HEK293 (cell line): ENCODE results near the gene MICALL1.

Experiments used
- CTCF ChIA-PET: fragments of 350-600 bp; formaldehyde crosslinking; extraction: SDS; loops from one replicate; lab custom pipeline; 2021; ENCODE audit warnings: antibody characterized with exemption; lab: Yijun Ruan, JAX
- POLR2A ChIA-PET: fragments of 300-600 bp; formaldehyde crosslinking; extraction: SDS; loops from one replicate; lab custom pipeline; 2020; ENCODE audit warnings: antibody characterized with exemption, inconsistent platforms; lab: Yijun Ruan, JAX
- H3K27ac ChIP-seq: fragments of 200-500 bp; sonication (Bioruptor generic); 2 replicates; pipeline ENCODE4 v1.5.1; 2014; ENCODE audit warnings: low read depth, low read length, control low read depth, inconsistent platforms; ENCODE audit errors: extremely low read depth
- H3K36me3 ChIP-seq, 2 experiments: fragments of 200-500 bp in 1 of 2; sonication (Bioruptor generic) in 1 of 2; 1 replicate in 1 of 2; 2 replicates in 1 of 2; pipeline ENCODE4 v1.5.1; 2014 to 2017; ENCODE audit warnings: inconsistent platforms in 2 of 2, low read length in 2 of 2; ENCODE audit not compliant: control insufficient read depth in 2 of 2, insufficient read depth in 1 of 2
- H3K4me1 ChIP-seq: fragments of 200-500 bp; sonication (Bioruptor generic); 2 replicates; pipeline ENCODE4 v1.5.1; 2014; ENCODE audit warnings: mild to moderate bottlenecking, low read length, inconsistent platforms; ENCODE audit not compliant: control insufficient read depth, insufficient read depth
- H3K4me3 ChIP-seq: 2 replicates; pipeline ENCODE4 v1.5.1; 2011; ENCODE audit warnings: low read depth, mild to moderate bottlenecking, control low read depth, low read length, moderate library complexity
- H3K9me3 ChIP-seq: fragments of 200-500 bp; sonication (Bioruptor generic); 2 replicates; pipeline ENCODE4 v1.5.1; 2014; ENCODE audit warnings: low read depth, low read length, inconsistent platforms; ENCODE audit not compliant: control insufficient read depth, insufficient read depth
- BCL11B ChIP-seq: fragments of 450-650 bp; formaldehyde crosslinking; IDR thresholded peaks from 2 replicates; pipeline ENCODE4 v1.5.1; 2016; ENCODE audit warnings: low read depth, missing biosample characterization, missing genetic modification characterization
- ELK4 ChIP-seq: IDR thresholded peaks from 2 replicates; pipeline ENCODE4 v1.6.1; 2011; ENCODE audit warnings: mild to moderate bottlenecking, low read depth, low read length, borderline replicate concordance
- FEZF1 ChIP-seq: fragments of 450-650 bp; formaldehyde crosslinking; IDR thresholded peaks from 2 replicates; pipeline ENCODE4 v1.5.1; 2016; ENCODE audit warnings: missing biosample characterization, missing genetic modification characterization
- GLIS2 ChIP-seq: fragments of 450-650 bp; formaldehyde crosslinking; IDR thresholded peaks from 2 replicates; pipeline ENCODE4 v1.5.1; 2016; ENCODE audit warnings: missing biosample characterization, missing genetic modification characterization
- PRDM1 ChIP-seq: fragments of 450-650 bp; formaldehyde crosslinking; IDR thresholded peaks from 2 replicates; pipeline ENCODE4; 2016; ENCODE audit warnings: missing biosample characterization, missing genetic modification characterization
- TCF7L2 ChIP-seq: IDR thresholded peaks from 2 replicates; pipeline ENCODE4 v1.6.1; 2011; ENCODE audit warnings: low read depth, mild to moderate bottlenecking, inconsistent platforms, low read length, moderate library complexity, borderline replicate concordance
- ZBTB11 ChIP-seq: fragments of 450-650 bp; formaldehyde crosslinking; conservative IDR thresholded peaks from 2 replicates; pipeline ENCODE4 v1.5.1; 2016; ENCODE audit warnings: low read depth, missing biosample characterization, missing genetic modification characterization
- ZBTB17 ChIP-seq: fragments of 450-650 bp; formaldehyde crosslinking; IDR thresholded peaks from 2 replicates; pipeline ENCODE4 v1.5.1; 2016; ENCODE audit warnings: missing biosample characterization, missing genetic modification characterization
- ZBTB44 ChIP-seq: fragments of 450-650 bp; IDR thresholded peaks from 2 replicates; pipeline ENCODE4 v1.5.1; 2018; ENCODE audit warnings: missing biosample characterization, mild to moderate bottlenecking, missing genetic modification characterization
- ZEB2 ChIP-seq: fragments of 450-650 bp; formaldehyde crosslinking; IDR thresholded peaks from 2 replicates; pipeline ENCODE4 v1.5.1; 2016; ENCODE audit warnings: missing biosample characterization, missing genetic modification characterization
- ZFP37 ChIP-seq: fragments of 450-650 bp; formaldehyde crosslinking; IDR thresholded peaks from 2 replicates; pipeline ENCODE4 v1.5.1; 2016; ENCODE audit warnings: missing biosample characterization, missing genetic modification characterization
- ZIC2 ChIP-seq: fragments of 450-650 bp; formaldehyde crosslinking; IDR thresholded peaks from 2 replicates; pipeline ENCODE4 v1.5.1; 2016; ENCODE audit warnings: missing biosample characterization, missing genetic modification characterization
- ZNF140 ChIP-seq: fragments of 450-650 bp; formaldehyde crosslinking; IDR thresholded peaks from 2 replicates; pipeline ENCODE4 v1.5.1; 2016; ENCODE audit warnings: missing biosample characterization, missing genetic modification characterization
- ZNF169 ChIP-seq: fragments of 450-650 bp; formaldehyde crosslinking; IDR thresholded peaks from 2 replicates; pipeline ENCODE4 v1.5.1; 2016; ENCODE audit warnings: missing biosample characterization, missing genetic modification characterization
- ZNF211 ChIP-seq: fragments of 450-650 bp; formaldehyde crosslinking; IDR thresholded peaks from 2 replicates; pipeline ENCODE4 v1.5.1; 2016; ENCODE audit warnings: low read depth, missing biosample characterization, missing genetic modification characterization
- ZNF513 ChIP-seq: fragments of 450-650 bp; IDR thresholded peaks from 2 replicates; pipeline ENCODE4 v1.5.1; 2018; ENCODE audit warnings: missing biosample characterization, missing genetic modification characterization
- ZNF521 ChIP-seq: fragments of 450-650 bp; formaldehyde crosslinking; IDR thresholded peaks from 2 replicates; pipeline ENCODE4 v1.5.1; 2017; ENCODE audit warnings: missing biosample characterization, mild to moderate bottlenecking, missing genetic modification characterization
- ZSCAN4 ChIP-seq: fragments of 450-650 bp; formaldehyde crosslinking; IDR thresholded peaks from 2 replicates; pipeline ENCODE4 v1.5.1; 2017; ENCODE audit warnings: missing biosample characterization, missing genetic modification characterization
- TF ChIP-seq, protein P1 (sequence below): fragments of 450-650 bp; formaldehyde crosslinking; IDR thresholded peaks from 2 replicates; pipeline ENCODE4 v1.5.1; 2016; ENCODE audit warnings: missing biosample characterization, missing genetic modification characterization, low read depth
- TF ChIP-seq, protein P2 (sequence below): fragments of 450-650 bp; formaldehyde crosslinking; IDR thresholded peaks from 2 replicates; pipeline ENCODE4 v1.5.1; 2017; ENCODE audit warnings: missing biosample characterization, missing genetic modification characterization

MICALL1 gene

DNA sequence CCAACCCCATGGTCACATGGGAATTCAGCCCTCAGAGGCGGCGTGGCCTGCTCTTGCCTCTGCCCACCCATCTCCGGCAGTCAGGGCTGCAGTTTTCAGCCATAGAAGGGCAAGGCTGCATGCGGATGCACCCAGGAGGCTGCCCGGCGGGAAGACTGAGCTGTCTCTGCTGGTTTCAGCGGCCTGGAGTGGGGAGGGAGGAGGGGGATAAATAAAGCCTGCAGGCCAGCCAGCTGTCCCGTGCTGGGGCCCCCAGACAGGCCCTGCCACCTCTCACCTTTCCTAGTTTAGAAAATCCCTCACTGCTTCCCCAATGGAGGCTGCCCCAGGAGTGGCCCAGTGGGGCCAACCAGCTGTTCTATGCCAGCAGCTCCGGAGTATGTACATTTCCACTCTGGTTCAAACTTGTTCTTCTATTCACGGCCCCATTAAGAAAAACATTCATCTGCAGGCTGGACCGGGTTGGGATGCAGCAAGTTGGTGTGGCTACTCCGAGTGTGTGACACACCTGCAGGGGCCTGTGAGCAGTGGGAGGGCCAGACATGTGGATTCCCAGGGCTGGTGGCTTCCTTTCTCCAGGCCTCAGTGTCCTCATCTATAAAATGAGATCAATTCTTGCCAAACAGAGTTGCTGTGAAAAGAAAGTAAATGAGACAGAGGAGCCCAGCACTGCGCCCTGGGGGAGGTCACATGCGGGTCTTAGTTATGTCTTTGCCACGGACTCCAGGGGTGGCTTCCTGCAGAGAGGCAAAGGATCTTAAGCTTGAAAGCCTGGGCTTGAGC is 5.0 kb downstream of the MICALL1 start (continued):
- no peak for TF ChIP-seq ZNF513 (tag by site-specific recombination)
- no peak for TF ChIP-seq ZBTB11 (tag by site-specific recombination)
- no peak for TF ChIP-seq FEZF1 (tag by site-specific recombination)
- peak; percentile 35; the same call in 1 of the 2 replicates for TF ChIP-seq GLIS2
- no peak for TF ChIP-seq ZBTB17 (tag by site-specific recombination)
- TF ChIP-seq ZEB2 (tag by site-specific recombination) = no peak
- TF ChIP-seq ZIC2 = peak; percentile 82
- TF ChIP-seq, all 188 proteins: peak for 4

GRCh38 chr22:37911697-37912096 is 5.6 kb downstream of the MICALL1 start:
- Histone ChIP-seq H3K4me1 (peaks cover 4% of the 10 kb centered on the region; the same call in 1 of the 2 replicates), H3K27ac (no peak overlapping the region), H3K36me3 (peaks cover 25 to 67% of the 10 kb centered on the region in 2 experiments; a peak in 2 of 3 replicates), H3K4me3 (no peak overlapping the region), H3K9me3 (no peaks in the 10 kb centered on the region)
- ChIA-PET CTCF (no interaction called here), POLR2A (interaction anchor here (0.6 kb wide), 1 partner anchor 27 kb away, joined by 5 read pairs; no protein-coding TSS in a partner anchor)
- TF ChIP-seq, protein P1, sequence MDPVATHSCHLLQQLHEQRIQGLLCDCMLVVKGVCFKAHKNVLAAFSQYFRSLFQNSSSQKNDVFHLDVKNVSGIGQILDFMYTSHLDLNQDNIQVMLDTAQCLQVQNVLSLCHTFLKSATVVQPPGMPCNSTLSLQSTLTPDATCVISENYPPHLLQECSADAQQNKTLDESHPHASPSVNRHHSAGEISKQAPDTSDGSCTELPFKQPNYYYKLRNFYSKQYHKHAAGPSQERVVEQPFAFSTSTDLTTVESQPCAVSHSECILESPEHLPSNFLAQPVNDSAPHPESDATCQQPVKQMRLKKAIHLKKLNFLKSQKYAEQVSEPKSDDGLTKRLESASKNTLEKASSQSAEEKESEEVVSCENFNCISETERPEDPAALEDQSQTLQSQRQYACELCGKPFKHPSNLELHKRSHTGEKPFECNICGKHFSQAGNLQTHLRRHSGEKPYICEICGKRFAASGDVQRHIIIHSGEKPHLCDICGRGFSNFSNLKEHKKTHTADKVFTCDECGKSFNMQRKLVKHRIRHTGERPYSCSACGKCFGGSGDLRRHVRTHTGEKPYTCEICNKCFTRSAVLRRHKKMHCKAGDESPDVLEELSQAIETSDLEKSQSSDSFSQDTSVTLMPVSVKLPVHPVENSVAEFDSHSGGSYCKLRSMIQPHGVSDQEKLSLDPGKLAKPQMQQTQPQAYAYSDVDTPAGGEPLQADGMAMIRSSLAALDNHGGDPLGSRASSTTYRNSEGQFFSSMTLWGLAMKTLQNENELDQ (tag by site-specific recombination) = no peak
- TF ChIP-seq ZSCAN4 (tag by site-specific recombination) = no peak
- TF ChIP-seq, protein P2, sequence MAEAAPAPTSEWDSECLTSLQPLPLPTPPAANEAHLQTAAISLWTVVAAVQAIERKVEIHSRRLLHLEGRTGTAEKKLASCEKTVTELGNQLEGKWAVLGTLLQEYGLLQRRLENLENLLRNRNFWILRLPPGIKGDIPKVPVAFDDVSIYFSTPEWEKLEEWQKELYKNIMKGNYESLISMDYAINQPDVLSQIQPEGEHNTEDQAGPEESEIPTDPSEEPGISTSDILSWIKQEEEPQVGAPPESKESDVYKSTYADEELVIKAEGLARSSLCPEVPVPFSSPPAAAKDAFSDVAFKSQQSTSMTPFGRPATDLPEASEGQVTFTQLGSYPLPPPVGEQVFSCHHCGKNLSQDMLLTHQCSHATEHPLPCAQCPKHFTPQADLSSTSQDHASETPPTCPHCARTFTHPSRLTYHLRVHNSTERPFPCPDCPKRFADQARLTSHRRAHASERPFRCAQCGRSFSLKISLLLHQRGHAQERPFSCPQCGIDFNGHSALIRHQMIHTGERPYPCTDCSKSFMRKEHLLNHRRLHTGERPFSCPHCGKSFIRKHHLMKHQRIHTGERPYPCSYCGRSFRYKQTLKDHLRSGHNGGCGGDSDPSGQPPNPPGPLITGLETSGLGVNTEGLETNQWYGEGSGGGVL (tag by site-specific recombination) = no peak
- no peak for TF ChIP-seq ZNF140 (tag by site-specific recombination)
- no peak for TF ChIP-seq ZNF211
- no peak for TF ChIP-seq ELK4
- TF ChIP-seq ZBTB44 = no peak
- TF ChIP-seq PRDM1 (tag by site-specific recombination) = no peak
- no peak for TF ChIP-seq ZFP37 (tag by site-specific recombination)
- TF ChIP-seq ZNF521 (tag by site-specific recombination) = no peak
- no peak for TF ChIP-seq TCF7L2
- TF ChIP-seq ZNF169 (tag by site-specific recombination) = no peak
- no peak for TF ChIP-seq BCL11B (tag by site-specific recombination)
